Measurements from ENCODE around the gene SCAMP3.

GRCh38 chr1:155251566-155251965 is 10.6 kb downstream of the SCAMP3 start:
- TF ChIP-seq ELF4 (IDR thresholded peaks at IDR 0.05) (no peak), SUZ12 (IDR thresholded peaks at IDR 0.05) (no peak), BHLHE40 (IDR thresholded peaks at IDR 0.05; ENCODE audit: borderline replicate concordance) (no peak), SP1 (IDR thresholded peaks at IDR 0.05) (no peak), FOXK2 (IDR thresholded peaks at IDR 0.05) (no peak), CTBP1 (IDR thresholded peaks at IDR 0.05; ENCODE audit: borderline replicate concordance) (no peak), FOXM1 (IDR thresholded peaks at IDR 0.05; ENCODE audit: borderline replicate concordance) (no peak)
